CD4-positive, alpha-beta memory T cell (primary cell): ENCODE measurements around the gene CHN1. TPM values are rescaled to one million over a fixed set of nuclear protein-coding genes. Genes with fewer than 3 reads are reported as not detected.
A peak's percentile ranks its signal among the peaks of the same experiment; 100 is the strongest.

Experiments
- CTCF ChIA-PET: fragments of 350-600 bp; sonication (Branson Sonifier 250); formaldehyde crosslinking; loops from one replicate; lab custom pipeline; 2021; ENCODE audit warnings: inconsistent platforms; ENCODE audit not compliant: partially characterized antibody; lab: Charles Lee
- POLR2A ChIA-PET: fragments of 350-600 bp; sonication (Branson Sonifier 250); formaldehyde crosslinking; loops from one replicate; lab custom pipeline; 2021; ENCODE audit not compliant: partially characterized antibody; lab: Charles Lee
- DNase-seq, 5 donors: peaks; one replicate each; pipeline versions ENCODE4 v3.0.0 to v3.0.0-alpha.2; 2020 to 2022; ENCODE audit warnings: mixed read lengths in 1 of 5
- H3K27ac ChIP-seq: one replicate; pipeline ENCODE4 v1.7.0; 2013; ENCODE audit warnings: low read depth, low read length
- H3K27me3 ChIP-seq: 2 replicates; pipeline ENCODE4 v1.7.0; 2013; ENCODE audit warnings: mild to moderate bottlenecking, low read length, moderate library complexity; ENCODE audit not compliant: insufficient read depth
- H3K36me3 ChIP-seq: 2 replicates; pipeline ENCODE4 v1.7.0; 2013; ENCODE audit warnings: mild to moderate bottlenecking, low read length, moderate library complexity; ENCODE audit not compliant: insufficient read depth
- H3K4me1 ChIP-seq: 2 replicates; pipeline ENCODE4 v1.7.0; 2013; ENCODE audit warnings: mild to moderate bottlenecking, low read length, moderate library complexity; ENCODE audit not compliant: insufficient read depth
- H3K4me3 ChIP-seq, 2 donors: one replicate each; pipeline ENCODE4 v1.7.0; 2013; ENCODE audit warnings: low read length in 2 of 2, mild to moderate bottlenecking in 1 of 2
- H3K9me3 ChIP-seq, 2 donors: one replicate each; pipeline ENCODE4 v1.7.0; 2013; ENCODE audit warnings: low read length in 2 of 2, control low read depth in 1 of 2; ENCODE audit not compliant: control insufficient read depth in 1 of 2
- H3K27ac Mint-ChIP-seq, 7 donors: one replicate each; pipeline ENCODE4 v1.8.0; 2020 to 2021; ENCODE audit warnings: mixed read lengths in 7 of 7, mild to moderate bottlenecking in 6 of 7, inconsistent platforms in 3 of 7, moderate library complexity in 3 of 7
- H3K27me3 Mint-ChIP-seq, 2 donors: one replicate each; pipeline ENCODE4 v1.8.0; 2020 to 2021; ENCODE audit warnings: mixed read lengths in 2 of 2
- H3K36me3 Mint-ChIP-seq, 2 donors: one replicate each; pipeline ENCODE4 v1.8.0; 2020 to 2021; ENCODE audit warnings: mixed read lengths in 2 of 2, inconsistent platforms in 1 of 2, mild to moderate bottlenecking in 1 of 2
- H3K4me1 Mint-ChIP-seq, 4 donors: one replicate each; pipeline ENCODE4 v1.8.0; 2020 to 2021; ENCODE audit warnings: mixed read lengths in 4 of 4, mild to moderate bottlenecking in 1 of 4
- H3K4me3 Mint-ChIP-seq, 8 donors: one replicate each; pipeline ENCODE4 v1.8.0; 2020 to 2021; ENCODE audit warnings: mixed read lengths in 8 of 8, mild to moderate bottlenecking in 7 of 8, moderate library complexity in 6 of 8, inconsistent platforms in 3 of 8
- H3K9me3 Mint-ChIP-seq, 8 donors: one replicate each; pipeline ENCODE4 v1.8.0; 2020 to 2021; ENCODE audit warnings: mixed read lengths in 8 of 8, mild to moderate bottlenecking in 5 of 8, inconsistent platforms in 3 of 8, moderate library complexity in 1 of 8
- intact Hi-C: fragments of 100-400 bp; cut with micrococcal nuclease; formaldehyde crosslinking; loops from one replicate; pipeline ENCODE4 v1.15.1; 2023
- polyA plus RNA-seq, 2 donors: library from polyadenylated mRNA; unstranded; fragments of 300-500 nt; fragmentation: Illumina TruSeq; gene quantifications; one replicate each; pipeline ENCODE4 v1.2.3, GENCODE V29; 2021
- total RNA-seq, 2 experiments: library from RNA; stranded (reverse); gene quantifications; one replicate each; pipeline ENCODE4 v1.2.3, GENCODE V29; 2021

CHN1 gene
- total and polyA plus RNA-seq, 4 experiments from 2014 or later: 3.4 to 15.3 (median 8.9) TPM

- Histone ChIP-seq H3K27ac (peak overlapping the region; percentile 4), H3K9me3 (no peaks in the 10 kb centered on the region), H3K27me3 (no peaks in the 10 kb centered on the region), H3K4me1 (peaks cover 14% of the 10 kb centered on the region), H3K36me3 (no peaks in the 10 kb centered on the region), H3K4me3 (no peak overlapping the region)
- Mint-ChIP-seq H3K27ac (peak overlapping the region; percentile 24 to 98 (median 93)), H3K4me1 (peaks cover 5 to 14% (median 8%) of the 10 kb centered on the region in 4 donors), H3K4me3 (peak overlapping the region in 7 of 8 donors; percentile 24 to 80 (median 65)), H3K36me3 (no peaks in the 10 kb centered on the region), H3K9me3 (no peaks in the 10 kb centered on the region), H3K27me3 (peaks cover 0 to 1% of the 10 kb centered on the region in 2 donors)
- ChIA-PET CTCF (interaction anchor here (0.8 to 1.1 kb wide), 4 partner anchors 9 to 203 kb away, joined by 3 to 4 read pairs (median 3); no protein-coding TSS in a partner anchor), POLR2A (interaction anchor here (0.7 to 2.1 kb wide), 5 partner anchors 11 to 202 kb away, joined by 3 to 7 read pairs (median 3); no protein-coding TSS in a partner anchor)
- intact Hi-C loops: no loop called here
- peak in 2 of 5 donors; percentile 26 to 35 for DNase-seq
These were observed 216.8 kb downstream of the CHN1 start for GRCh38 chr2:174788291-174788929.

GRCh38 chr2:174787487-174788205 is 217.5 kb downstream of the CHN1 start:
- H3K4me1 Mint-ChIP-seq: peaks cover 5 to 14% (median 8%) of the 10 kb centered on the region in 4 donors
- POLR2A ChIA-PET: interaction anchor here (1.2 to 2.1 kb wide), 2 partner anchors 11 to 12 kb away, joined by 3 to 7 read pairs; no protein-coding TSS in a partner anchor
- intact Hi-C loops: no loop called here
- Histone ChIP-seq H3K4me3 (no peak overlapping the region), H3K9me3 (no peaks in the 10 kb centered on the region), H3K27me3 (no peaks in the 10 kb centered on the region), H3K27ac (peak overlapping the region; percentile 4), H3K36me3 (no peaks in the 10 kb centered on the region), H3K4me1 (peaks cover 14% of the 10 kb centered on the region)
- DNase-seq: no peak
- peak overlapping the region in 1 of 8 donors; percentile 24 for H3K4me3 Mint-ChIP-seq
- CTCF ChIA-PET: interaction anchor here (0.8 to 1.0 kb wide), 2 partner anchors 8 to 39 kb away, joined by 3 read pairs; no protein-coding TSS in a partner anchor
- peak overlapping the region in 6 of 7 donors; percentile 87 to 98 (median 94) for H3K27ac Mint-ChIP-seq
- peaks cover 0 to 1% of the 10 kb centered on the region in 2 donors for H3K27me3 Mint-ChIP-seq
- no peaks in the 10 kb centered on the region for H3K36me3 Mint-ChIP-seq
- no peaks in the 10 kb centered on the region for H3K9me3 Mint-ChIP-seq

GRCh38 chr2:174786066-174786725 is 219.0 kb downstream of the CHN1 start:
- CTCF ChIA-PET: no interaction called here
- intact Hi-C loops: no loop called here
- Mint-ChIP-seq H3K9me3 (no peaks in the 10 kb centered on the region), H3K4me3 (no peak overlapping the region), H3K4me1 (peaks cover 5 to 14% (median 8%) of the 10 kb centered on the region in 4 donors), H3K36me3 (no peaks in the 10 kb centered on the region), H3K27ac (peak overlapping the region in 3 of 7 donors; percentile 13 to 58 (median 16)), H3K27me3 (no peaks in the 10 kb centered on the region)
- no peak for DNase-seq
- Histone ChIP-seq H3K9me3 (no peaks in the 10 kb centered on the region), H3K36me3 (no peaks in the 10 kb centered on the region), H3K4me1 (peaks cover 14% of the 10 kb centered on the region), H3K27me3 (no peaks in the 10 kb centered on the region), H3K27ac (no peak overlapping the region), H3K4me3 (no peak overlapping the region)
- POLR2A ChIA-PET: interaction anchor here (0.9 kb wide), 1 partner anchor 116 kb away, joined by 3 read pairs; no protein-coding TSS in a partner anchor

- Histone ChIP-seq H3K27ac (no peak overlapping the region), H3K36me3 (no peaks in the 10 kb centered on the region), H3K4me3 (no peak overlapping the region), H3K27me3 (no peaks in the 10 kb centered on the region), H3K9me3 (no peaks in the 10 kb centered on the region), H3K4me1 (peaks cover 16% of the 10 kb centered on the region)
- Mint-ChIP-seq H3K9me3 (no peaks in the 10 kb centered on the region), H3K27ac (peak overlapping the region in 2 of 7 donors; percentile 36 to 74), H3K4me1 (peaks cover 7 to 17% (median 10%) of the 10 kb centered on the region in 4 donors), H3K36me3 (no peaks in the 10 kb centered on the region), H3K27me3 (no peaks in the 10 kb centered on the region), H3K4me3 (no peak overlapping the region)
- DNase-seq: no peak
- intact Hi-C loops: no loop called here
- POLR2A ChIA-PET: no interaction called here
- CTCF ChIA-PET: no interaction called here
These were observed 219.7 kb downstream of the CHN1 start for GRCh38 chr2:174785481-174785880.

- Histone ChIP-seq H3K27ac (no peak overlapping the region), H3K27me3 (no peaks in the 10 kb centered on the region), H3K4me3 (no peak overlapping the region), H3K4me1 (peaks cover 22% of the 10 kb centered on the region), H3K36me3 (no peaks in the 10 kb centered on the region), H3K9me3 (no peaks in the 10 kb centered on the region)
- H3K36me3 Mint-ChIP-seq: no peaks in the 10 kb centered on the region
- no peaks in the 10 kb centered on the region for H3K9me3 Mint-ChIP-seq
- peaks cover 7 to 23% (median 14%) of the 10 kb centered on the region in 4 donors for H3K4me1 Mint-ChIP-seq
- peak overlapping the region in 2 of 7 donors; percentile 4 to 49 for H3K27ac Mint-ChIP-seq
- DNase-seq: no peak
- no peaks in the 10 kb centered on the region for H3K27me3 Mint-ChIP-seq
- H3K4me3 Mint-ChIP-seq: no peak overlapping the region
- CTCF ChIA-PET: no interaction called here
- POLR2A ChIA-PET: no interaction called here
- intact Hi-C loops: no loop called here
These were observed 220.3 kb downstream of the CHN1 start for GRCh38 chr2:174784909-174785308.

GRCh38 chr2:174784316-174784715 is 220.9 kb downstream of the CHN1 start:
- no peaks in the 10 kb centered on the region for H3K9me3 Mint-ChIP-seq
- no peak overlapping the region for H3K27ac Mint-ChIP-seq
- no peaks in the 10 kb centered on the region for H3K27me3 ChIP-seq
- no peak overlapping the region for H3K27ac ChIP-seq
- H3K4me1 Mint-ChIP-seq: peaks cover 10 to 29% (median 18%) of the 10 kb centered on the region in 4 donors
- no peaks in the 10 kb centered on the region for H3K9me3 ChIP-seq
- ChIA-PET POLR2A (no interaction called here), CTCF (interaction anchor here (0.9 kb wide), 1 partner anchor 13 kb away, joined by 3 read pairs; no protein-coding TSS in a partner anchor)
- DNase-seq: no peak
- H3K4me3 ChIP-seq: no peak overlapping the region
- no peak overlapping the region for H3K4me3 Mint-ChIP-seq
- no peaks in the 10 kb centered on the region for H3K36me3 ChIP-seq
- H3K36me3 Mint-ChIP-seq: no peaks in the 10 kb centered on the region
- intact Hi-C loops: no loop called here
- H3K4me1 ChIP-seq: peaks cover 27% of the 10 kb centered on the region
- H3K27me3 Mint-ChIP-seq: no peaks in the 10 kb centered on the region
